HL-60/S4 (cell line): ENCODE measurements around the gene HS3ST3A1.

Source experiments
- in situ Hi-C: fragments of 300-500 bp; cut with MboI; formaldehyde crosslinking; loops from 2 replicates; pipeline ENCODE4 v1.14.3; 2022; ENCODE audit warnings: low sequenced_read_pairs

Gene HS3ST3A1

GRCh38 chr17:13457783-13458182 lies 143.9 kb downstream of the HS3ST3A1 start:
- in situ Hi-C loops = no loop called here
